NCI-H460 (cell line): ENCODE measurements around the gene KMO. TPM values are rescaled to one million over a fixed set of nuclear protein-coding genes. Genes with fewer than 3 reads are reported as not detected.

Experiments used
- DNase-seq: peaks from one replicate; pipeline ENCODE4 v3.0.0-alpha.2; 2016; ENCODE audit warnings: low read depth; ENCODE audit errors: extremely low read depth
- total RNA-seq: library from RNA; depleted of rRNA; stranded (reverse); fragments of >200 nt; shearing (Covaris generic); gene quantifications from 2 replicates; pipeline ENCODE4 v1.2.3, GENCODE V29; 2014; rRNA removed

The KMO gene
- total RNA-seq, 1 experiment from 2014 or later = 0.35 TPM

DNA sequence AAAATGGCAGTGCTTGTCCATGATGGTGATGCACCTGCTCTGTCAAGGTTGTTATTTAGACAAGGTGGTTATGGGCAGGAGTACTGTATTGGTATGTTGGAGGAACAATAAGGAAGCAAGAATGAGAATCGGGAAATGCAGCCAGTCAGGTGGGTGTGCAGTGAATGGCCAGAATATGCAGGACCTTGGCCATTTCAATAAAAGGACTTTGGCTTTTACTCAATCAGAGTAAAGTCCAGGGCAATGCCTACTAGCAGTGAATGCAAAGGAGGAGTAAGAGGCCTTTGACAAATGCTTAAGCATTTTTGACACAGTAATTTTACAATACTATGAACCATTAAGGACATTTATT lies 110.4 kb downstream of the KMO start:
- DNase-seq = no peak

DNA sequence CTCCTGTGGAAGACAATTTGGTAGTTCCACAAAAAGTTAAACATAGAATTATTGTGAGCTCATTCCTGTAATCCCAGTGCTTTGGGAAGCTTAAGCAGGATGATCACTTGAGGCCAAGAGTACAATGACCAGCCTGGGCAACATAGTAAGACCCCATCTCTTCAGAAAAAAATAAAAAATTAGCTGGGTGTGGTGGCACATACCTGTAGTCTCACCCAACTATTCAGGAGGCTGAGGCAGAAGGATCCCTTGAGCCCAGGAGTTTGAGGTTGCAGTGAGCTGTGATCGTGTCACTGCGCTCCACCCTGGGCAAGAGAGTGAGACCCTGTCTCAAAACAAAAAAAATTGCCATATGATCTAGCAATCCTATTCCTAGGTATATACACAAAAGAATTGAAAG lies 112.1 kb downstream of the KMO start:
- DNase-seq = no peak

DNA sequence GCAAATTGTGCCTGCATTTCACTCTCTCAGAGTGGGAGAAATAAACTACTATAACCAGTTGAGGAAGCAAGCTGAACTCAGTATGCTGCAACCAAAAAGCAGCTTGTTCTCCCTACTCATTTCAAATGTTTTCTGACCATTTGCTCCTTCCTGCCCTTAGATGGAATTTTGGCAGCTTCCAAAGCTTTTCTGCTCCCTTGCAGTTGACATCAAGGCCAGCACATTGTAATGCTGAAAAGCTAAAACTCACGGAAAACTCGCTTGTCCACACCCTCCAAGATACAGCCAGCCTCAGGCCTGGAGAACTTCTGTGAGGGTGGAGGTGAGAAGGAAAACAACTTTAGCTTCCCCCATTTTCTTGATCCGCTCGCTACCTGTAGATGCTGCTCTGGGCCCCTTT lies 113.0 kb downstream of the KMO start:
- DNase-seq = no peak

Other genes starting within 250 kb of the KMO start
- gene RGS7, start 175.2 kb upstream of the KMO start, total RNA-seq = 0.10 TPM in 1 of 2 replicates, not detected in the other
- 164 and 172 TPM in 2 replicates for gene FH, start 12.6 kb upstream of the KMO start, total RNA-seq
- 61.6 and 70.9 TPM in 2 replicates for gene CHML, start 108.0 kb downstream of the KMO start, total RNA-seq
- gene OPN3, start 108.0 kb downstream of the KMO start, total RNA-seq = 150 and 174 TPM in 2 replicates
- gene WDR64, start 119.9 kb downstream of the KMO start, total RNA-seq = not detected in 2 replicates